Keratinocyte (primary cell): Measurements from ENCODE around the gene PRXL2A. TPM values are rescaled to one million over a fixed set of nuclear protein-coding genes. Genes with fewer than 3 reads are reported as not detected.

Experiments used
- DNase-seq: peaks from one replicate; pipeline ENCODE4 v3.0.0-alpha.2; 2011; ENCODE audit warnings: low read depth, missing footprints, low spot score
- FAIRE-seq: peaks from 2 replicates; lab custom pipeline; 2011; peaks lifted over from hg19 to GRCh38; lab: Jason Lieb, UNC
- H2AFZ ChIP-seq: 2 replicates; pipeline ENCODE4 v1.6.0; 2012; ENCODE audit warnings: low read length, control low read depth, inconsistent platforms; ENCODE audit not compliant: control insufficient read depth
- H3K27ac ChIP-seq: 2 replicates; pipeline ENCODE4 v1.5.1; 2011; ENCODE audit warnings: low read length; ENCODE audit not compliant: control insufficient read depth, insufficient read depth
- H3K27me3 ChIP-seq: 3 replicates; pipeline ENCODE4 v1.6.0; 2011; ENCODE audit warnings: low read length; ENCODE audit not compliant: control insufficient read depth, insufficient read depth; ENCODE audit errors: extremely low read depth
- H3K36me3 ChIP-seq, 2 experiments: 2 replicates in 1 of 2; 3 replicates in 1 of 2; pipeline ENCODE4 v1.5.1; 2011; ENCODE audit warnings: low read length in 2 of 2, mild to moderate bottlenecking in 1 of 2; ENCODE audit not compliant: control insufficient read depth in 2 of 2, insufficient read depth in 2 of 2; ENCODE audit errors: extremely low read depth in 1 of 2
- H3K4me1 ChIP-seq: 3 replicates; pipeline ENCODE4 v1.5.1; 2011; ENCODE audit warnings: low read length; ENCODE audit not compliant: control insufficient read depth, insufficient read depth; ENCODE audit errors: extremely low read depth
- H3K4me2 ChIP-seq: 3 replicates; pipeline ENCODE4 v1.6.0; 2011; ENCODE audit warnings: low read depth, low read length; ENCODE audit not compliant: control insufficient read depth, insufficient read depth; ENCODE audit errors: extremely low read depth
- H3K4me3 ChIP-seq, 3 experiments: fragments of 200-600 bp in 1 of 3; sonication (generic) in 1 of 3; 2 replicates in 2 of 3; 3 replicates in 1 of 3; pipeline ENCODE4 v1.5.1; 2011 to 2016; ENCODE audit warnings: low read length in 3 of 3, mild to moderate bottlenecking in 3 of 3, control low read depth in 2 of 3, inconsistent platforms in 1 of 3, low read depth in 1 of 3, mixed read lengths in 1 of 3, mixed run types in 1 of 3, moderate library complexity in 1 of 3; ENCODE audit not compliant: control insufficient read depth in 2 of 3, insufficient read depth in 2 of 3; ENCODE audit errors: extremely low read depth in 1 of 3
- H3K79me2 ChIP-seq: 2 replicates; pipeline ENCODE4 v1.6.0; 2012; ENCODE audit warnings: low read length; ENCODE audit not compliant: control insufficient read depth, insufficient read depth
- H3K9ac ChIP-seq: 3 replicates; pipeline ENCODE4 v1.6.0; 2011; ENCODE audit warnings: low read length; ENCODE audit not compliant: control insufficient read depth, insufficient read depth; ENCODE audit errors: extremely low read depth
- H3K9me1 ChIP-seq: 3 replicates; pipeline ENCODE4 v1.6.0; 2011; ENCODE audit warnings: low read length; ENCODE audit not compliant: control insufficient read depth, insufficient read depth; ENCODE audit errors: extremely low read depth
- H3K9me3 ChIP-seq: 2 replicates; pipeline ENCODE4 v1.5.1; 2012; ENCODE audit warnings: low read depth, low read length; ENCODE audit not compliant: control insufficient read depth
- H4K20me1 ChIP-seq: 3 replicates; pipeline ENCODE4 v1.6.0; 2011; ENCODE audit warnings: low read length; ENCODE audit not compliant: control insufficient read depth, insufficient read depth; ENCODE audit errors: extremely low read depth
- CTCF ChIP-seq, 3 experiments: IDR thresholded peaks in 1 of 3; conservative IDR thresholded peaks in 1 of 3; optimal IDR thresholded peaks in 1 of 3; 2 replicates in 2 of 3; 3 replicates in 1 of 3; pipeline versions ENCODE3 to v1.5.1; 2011; ENCODE audit warnings: low read length in 3 of 3, mild to moderate bottlenecking in 3 of 3, moderate library complexity in 2 of 3, control low read depth in 1 of 3, inconsistent platforms in 1 of 3; ENCODE audit not compliant: insufficient read depth in 2 of 3; ENCODE audit errors: extremely low read depth in 1 of 3
- EZH2 ChIP-seq: IDR thresholded peaks from one replicate; pipeline ENCODE4 v1.6.1; 2012; ENCODE audit warnings: inconsistent platforms, mild to moderate bottlenecking, low read length, moderate library complexity
- dilution Hi-C: fragments of 300-500 bp; cut with MboI; formaldehyde crosslinking; loops from one replicate; pipeline ENCODE4 v1.7.0; 2020; ENCODE audit warnings: low sequenced_read_pairs; ENCODE audit not compliant: extremely low pct_ligation_motif_present
- polyA plus RNA-seq, 5 experiments: library from polyadenylated mRNA; depleted of rRNA in 3 of 5; stranded (reverse) in 3 of 5; stranded (forward) in 1 of 5; unstranded in 1 of 5; fragments of >200 nt; gene quantifications; 1 replicate in 1 of 5; 2 replicates in 3 of 5; 3 replicates in 1 of 5; pipeline versions ENCODE4 v1.2.1 to v1.2.3, GENCODE V29; 2011 to 2012; ENCODE audit warnings: missing spikeins in 2 of 5, low read depth in 1 of 5, low replicate concordance in 1 of 5

The PRXL2A gene
- polyA plus RNA-seq, 1 donor (not counting 4 experiments of a cell fraction or from before 2014, with no cell fraction given), result 71.6 TPM

- peaks cover 15% of the 10 kb centered on the region for H3K4me1 ChIP-seq
- no peaks in the 10 kb centered on the region for H4K20me1 ChIP-seq
- H3K36me3 ChIP-seq, result no peaks in the 10 kb centered on the region
- dilution Hi-C loops, result no loop called here
- no peak overlapping the region for H2AFZ ChIP-seq
- no peak overlapping the region for H3K9ac ChIP-seq
- H3K9me3 ChIP-seq, result peaks cover 2% of the 10 kb centered on the region
- FAIRE-seq (no peak), DNase-seq (no peak)
- H3K9me1 ChIP-seq, result no peaks in the 10 kb centered on the region
- no peak overlapping the region for H3K27ac ChIP-seq
- no peak overlapping the region for H3K4me2 ChIP-seq
- peaks cover 19% of the 10 kb centered on the region for H3K79me2 ChIP-seq
- TF ChIP-seq EZH2 (no peak), CTCF (optimal IDR thresholded peaks at IDR 0.05 in 1 of 3, IDR thresholded peaks at IDR 0.05 in 1 of 3, conservative IDR thresholded peaks at IDR 0.05 in 1 of 3; ENCODE audit: extremely low read depth in 1 of 3, insufficient read depth in 2 of 3, low read length in 3 of 3) (no peak)
- no peak overlapping the region for H3K4me3 ChIP-seq
- no peaks in the 10 kb centered on the region for H3K27me3 ChIP-seq
These were observed 42.8 kb downstream of the PRXL2A start for GRCh38 chr10:80451132-80451531.

- FAIRE-seq (no peak), DNase-seq (no peak)
- dilution Hi-C loops, result no loop called here
- Histone ChIP-seq H4K20me1 (no peaks in the 10 kb centered on the region), H3K9me1 (no peaks in the 10 kb centered on the region), H3K4me2 (peak overlapping the region; percentile 86), H3K36me3 (no peaks in the 10 kb centered on the region), H3K9ac (no peak overlapping the region), H3K27me3 (no peaks in the 10 kb centered on the region), H3K4me1 (peaks cover 24% of the 10 kb centered on the region), H3K27ac (no peak overlapping the region), H3K4me3 (no peak overlapping the region), H3K79me2 (peaks cover 28% of the 10 kb centered on the region), H3K9me3 (peaks cover 2% of the 10 kb centered on the region), H2AFZ (no peak overlapping the region)
- TF ChIP-seq CTCF (optimal IDR thresholded peaks at IDR 0.05 in 1 of 3, IDR thresholded peaks at IDR 0.05 in 1 of 3, conservative IDR thresholded peaks at IDR 0.05 in 1 of 3; ENCODE audit: extremely low read depth in 1 of 3, insufficient read depth in 2 of 3, low read length in 3 of 3) (no peak), EZH2 (no peak)
These were observed 43.7 kb downstream of the PRXL2A start for GRCh38 chr10:80452069-80452468.
